Lower lobe of right lung (tissue), 2 donors: ENCODE data around the gene ACKR3. TPM values are rescaled to one million over a fixed set of nuclear protein-coding genes. Genes with fewer than 3 reads are reported as not detected.

Experiments
- ATAC-seq, 2 donors: fragments of 200-7000 bp; cut with Tn5 transposase; one replicate each; pipeline ENCODE4 v1.9.1; 2020 to 2022; ENCODE audit warnings: mild to moderate bottlenecking in 2 of 2, moderate library complexity in 2 of 2
- DNase-seq: peaks from one replicate; pipeline ENCODE4 v3.0.0-alpha.2; 2020
- H3K27ac ChIP-seq: fragments of 200-600 bp; one replicate; pipeline ENCODE4 v1.8.0; 2022
- H3K27me3 ChIP-seq: fragments of 200-600 bp; one replicate; pipeline ENCODE4 v1.8.0; 2022; ENCODE audit warnings: low read depth
- H3K36me3 ChIP-seq: fragments of 200-600 bp; one replicate; pipeline ENCODE4 v1.8.0; 2022; ENCODE audit warnings: mild to moderate bottlenecking
- H3K4me1 ChIP-seq: fragments of 200-600 bp; one replicate; pipeline ENCODE4 v1.8.0; 2022
- H3K4me3 ChIP-seq: fragments of 200-600 bp; one replicate; pipeline ENCODE4 v1.8.0; 2022; ENCODE audit warnings: mild to moderate bottlenecking
- H3K9me3 ChIP-seq: fragments of 200-600 bp; one replicate; pipeline ENCODE4 v1.8.0; 2022
- intact Hi-C: fragments of 100-400 bp; cut with DNase I; formaldehyde crosslinking; loops from one replicate; pipeline ENCODE4 v1.11.0; 2022
- total RNA-seq: library from RNA; stranded (reverse); fragmentation: NEBNext Ultra II Directional; extraction: Animal tissue kit (Norgen Biotek cat#: 25700); gene quantifications from one replicate; pipeline ENCODE4 v1.2.1, GENCODE V29; 2021
- TF ChIP-seq, protein P1 (sequence below): fragments of 200-600 bp; IDR thresholded peaks from one replicate; pipeline ENCODE4 v1.8.0; 2022; ENCODE audit warnings: antibody characterized with exemption, mild to moderate bottlenecking
- donor health status: DM: no; HTN: yes; CAD: no; lungs with severe emphysema.

ACKR3 gene
- total RNA-seq, 1 donor from 2014 or later: 12.6 TPM

DNA sequence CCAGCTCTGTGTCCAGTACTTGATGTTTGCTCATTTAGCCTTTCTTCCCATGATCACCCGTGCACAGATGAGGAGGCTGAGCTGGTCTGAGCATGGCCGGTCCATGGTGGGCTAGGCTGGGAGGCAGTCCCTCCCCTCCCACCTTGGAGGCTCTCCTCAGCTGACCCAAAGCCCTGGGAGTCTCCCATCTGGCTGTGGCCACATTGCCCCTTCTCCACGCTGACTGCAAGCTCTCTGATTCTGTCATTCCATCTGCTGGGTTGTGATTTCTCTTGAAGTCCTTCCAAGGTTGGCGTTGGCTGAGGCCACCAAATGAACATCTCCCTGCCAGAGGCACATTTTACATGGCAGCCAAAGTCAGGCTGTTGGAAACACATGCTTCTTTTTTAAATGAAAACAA lies 44.0 kb downstream of the ACKR3 start:
- Histone ChIP-seq H3K27ac (no peak overlapping the region), H3K27me3 (no peaks in the 10 kb centered on the region), H3K4me1 (no peaks in the 10 kb centered on the region), H3K36me3 (no peaks in the 10 kb centered on the region), H3K4me3 (no peak overlapping the region), H3K9me3 (no peaks in the 10 kb centered on the region)
- no peak for DNase-seq
- intact Hi-C loops: no loop called here
- TF ChIP-seq, protein P1, sequence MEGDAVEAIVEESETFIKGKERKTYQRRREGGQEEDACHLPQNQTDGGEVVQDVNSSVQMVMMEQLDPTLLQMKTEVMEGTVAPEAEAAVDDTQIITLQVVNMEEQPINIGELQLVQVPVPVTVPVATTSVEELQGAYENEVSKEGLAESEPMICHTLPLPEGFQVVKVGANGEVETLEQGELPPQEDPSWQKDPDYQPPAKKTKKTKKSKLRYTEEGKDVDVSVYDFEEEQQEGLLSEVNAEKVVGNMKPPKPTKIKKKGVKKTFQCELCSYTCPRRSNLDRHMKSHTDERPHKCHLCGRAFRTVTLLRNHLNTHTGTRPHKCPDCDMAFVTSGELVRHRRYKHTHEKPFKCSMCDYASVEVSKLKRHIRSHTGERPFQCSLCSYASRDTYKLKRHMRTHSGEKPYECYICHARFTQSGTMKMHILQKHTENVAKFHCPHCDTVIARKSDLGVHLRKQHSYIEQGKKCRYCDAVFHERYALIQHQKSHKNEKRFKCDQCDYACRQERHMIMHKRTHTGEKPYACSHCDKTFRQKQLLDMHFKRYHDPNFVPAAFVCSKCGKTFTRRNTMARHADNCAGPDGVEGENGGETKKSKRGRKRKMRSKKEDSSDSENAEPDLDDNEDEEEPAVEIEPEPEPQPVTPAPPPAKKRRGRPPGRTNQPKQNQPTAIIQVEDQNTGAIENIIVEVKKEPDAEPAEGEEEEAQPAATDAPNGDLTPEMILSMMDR: no peak
- ATAC-seq: no peak

DNA sequence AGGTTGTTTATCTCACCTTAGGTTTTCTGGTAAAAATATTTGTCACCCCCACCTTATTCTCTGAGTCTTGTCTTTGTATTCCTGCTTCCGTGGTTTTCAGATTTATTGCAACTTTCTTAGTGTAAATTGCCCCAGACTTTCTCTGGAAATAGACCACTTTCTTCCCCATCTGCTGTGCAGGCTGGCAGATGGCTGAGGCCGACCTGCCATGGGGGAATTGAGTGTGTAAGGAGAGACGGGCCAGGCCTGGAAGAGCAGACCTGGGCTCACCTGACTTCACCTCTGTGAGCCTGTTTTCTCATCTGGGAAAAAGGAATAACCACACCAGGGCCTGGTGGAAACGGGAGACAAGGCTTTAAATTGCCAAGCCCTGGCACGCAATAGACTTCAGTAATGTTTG lies 44.9 kb downstream of the ACKR3 start:
- Histone ChIP-seq H3K4me1 (no peaks in the 10 kb centered on the region), H3K4me3 (no peak overlapping the region), H3K27me3 (no peaks in the 10 kb centered on the region), H3K9me3 (no peaks in the 10 kb centered on the region), H3K27ac (no peak overlapping the region), H3K36me3 (no peaks in the 10 kb centered on the region)
- DNase-seq (no peak), ATAC-seq (no peak)
- TF ChIP-seq, protein P1: no peak
- intact Hi-C loops: no loop called here

DNA sequence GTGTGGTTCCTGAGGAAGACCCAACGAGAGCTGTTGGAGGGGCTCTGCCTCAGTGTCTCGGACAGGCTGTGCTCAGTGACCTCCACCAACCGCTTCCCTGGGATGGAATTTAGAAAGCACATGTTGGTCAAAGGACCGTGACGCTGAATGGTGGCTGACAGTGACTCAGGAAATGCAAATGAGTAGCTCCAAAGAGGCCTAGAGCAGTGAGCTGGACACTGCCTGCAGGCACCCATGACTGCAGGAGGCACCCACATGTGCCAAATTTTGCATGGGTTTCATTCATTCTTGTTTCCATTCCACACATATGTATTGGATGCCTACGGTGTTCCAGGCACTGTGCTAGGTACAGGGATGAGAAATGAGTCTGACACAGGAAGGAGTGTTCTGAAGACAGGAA lies 46.4 kb downstream of the ACKR3 start:
- Histone ChIP-seq H3K27ac (no peak overlapping the region), H3K27me3 (no peaks in the 10 kb centered on the region), H3K4me3 (no peak overlapping the region), H3K9me3 (no peaks in the 10 kb centered on the region), H3K36me3 (no peaks in the 10 kb centered on the region), H3K4me1 (no peaks in the 10 kb centered on the region)
- DNase-seq: no peak
- TF ChIP-seq, protein P1: no peak
- ATAC-seq: no peak
- intact Hi-C loops: no loop called here

DNA sequence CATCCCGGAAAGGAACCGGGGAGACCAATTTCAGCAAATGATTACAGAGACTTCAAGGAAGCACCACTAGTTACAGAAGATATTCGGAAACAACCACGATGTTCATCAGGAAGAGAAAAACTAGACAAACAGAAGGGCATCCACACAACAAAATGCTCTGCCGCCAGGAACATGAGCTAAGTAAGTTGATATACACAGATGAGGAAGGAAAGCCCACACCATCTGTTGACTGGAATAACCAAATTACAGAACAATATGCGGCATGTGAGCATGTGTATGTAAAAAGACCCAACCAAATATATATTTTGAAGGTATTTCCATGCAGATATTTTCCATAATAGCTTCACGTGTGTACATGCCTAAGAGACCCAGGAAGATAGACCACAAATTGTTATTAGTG lies 47.0 kb downstream of the ACKR3 start:
- no peak for ATAC-seq

GRCh38 chr2:236617221-236617737 lies 47.7 kb downstream of the ACKR3 start:
- no peaks in the 10 kb centered on the region for H3K27me3 ChIP-seq
- TF ChIP-seq, protein P1: no peak
- H3K9me3 ChIP-seq: no peaks in the 10 kb centered on the region
- H3K27ac ChIP-seq: no peak overlapping the region
- no peak for ATAC-seq
- no peak for DNase-seq
- H3K4me1 ChIP-seq: no peaks in the 10 kb centered on the region
- intact Hi-C loops: no loop called here
- H3K36me3 ChIP-seq: no peaks in the 10 kb centered on the region
- no peak overlapping the region for H3K4me3 ChIP-seq

More for the DNA sequence above, 47.0 kb downstream of the ACKR3 start:
- Histone ChIP-seq H3K27ac (no peak overlapping the region), H3K27me3 (no peaks in the 10 kb centered on the region), H3K9me3 (no peaks in the 10 kb centered on the region), H3K36me3 (no peaks in the 10 kb centered on the region), H3K4me3 (no peak overlapping the region), H3K4me1 (no peaks in the 10 kb centered on the region)
- no peak for DNase-seq
- TF ChIP-seq, protein P1: no peak
- intact Hi-C loops: no loop called here

DNA sequence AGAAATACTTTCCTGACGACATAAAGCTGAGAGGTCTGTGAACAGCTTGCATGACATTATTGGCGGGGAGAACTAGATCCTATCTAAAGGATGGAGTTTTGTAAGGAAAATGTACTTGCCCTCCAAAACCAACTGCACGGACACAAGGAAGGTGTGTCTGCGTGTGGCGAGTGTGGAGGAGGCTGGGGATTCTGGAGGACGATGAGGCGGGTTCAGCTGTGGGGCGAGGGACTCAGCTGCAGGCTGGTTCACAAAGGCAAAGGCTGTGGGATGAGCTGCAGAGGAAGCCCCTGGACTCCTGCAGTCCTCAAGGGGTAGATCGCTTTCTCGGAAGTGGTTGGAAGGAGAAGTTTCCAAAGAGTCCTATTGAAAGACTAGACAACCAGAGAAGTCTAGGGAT lies 48.2 kb downstream of the ACKR3 start:
- H3K27me3 ChIP-seq: no peaks in the 10 kb centered on the region
- intact Hi-C loops: no loop called here
- TF ChIP-seq, protein P1: no peak
- DNase-seq (no peak), ATAC-seq (no peak)
- no peak overlapping the region for H3K27ac ChIP-seq
- no peaks in the 10 kb centered on the region for H3K4me1 ChIP-seq
- no peak overlapping the region for H3K4me3 ChIP-seq
- no peaks in the 10 kb centered on the region for H3K9me3 ChIP-seq
- H3K36me3 ChIP-seq: no peaks in the 10 kb centered on the region
